ENCODE results near the gene HOXD1.

Gene HOXD1

GRCh38 chr2:176152350-176153181, 35.9 kb upstream of the HOXD1 start:
- DNase-seq (ENCODE audit: low read depth in 2 of 2, low spot score in 1 of 2): no peak

GRCh38 chr2:176154576-176155252, 33.8 kb upstream of the HOXD1 start:
- no peak for DNase-seq (ENCODE audit: low read depth in 2 of 2, low spot score in 1 of 2)

- DNase-seq (ENCODE audit: low read depth in 2 of 2, low spot score in 1 of 2): no peak
Measured at GRCh38 chr2:176155356-176156044, 33.0 kb upstream of the HOXD1 start.

GRCh38 chr2:176156301-176156806, 32.1 kb upstream of the HOXD1 start:
- DNase-seq (ENCODE audit: low read depth in 2 of 2, low spot score in 1 of 2): no peak

GRCh38 chr2:176156807-176157498, 31.5 kb upstream of the HOXD1 start, which contains the start of gene HOXD3:
Gene HOXD3, plus strand, starts transcription at chr2:176157307. Its CDS starts 11,808 bp downstream, at chr2:176169115.
- no peak for DNase-seq (ENCODE audit: low read depth in 2 of 2, low spot score in 1 of 2)

GRCh38 chr2:176157499-176158185, 30.8 kb upstream of the HOXD1 start:
- DNase-seq (ENCODE audit: low read depth in 2 of 2, low spot score in 1 of 2): no peak

GRCh38 chr2:176158186-176158591, 30.3 kb upstream of the HOXD1 start:
- DNase-seq (ENCODE audit: low read depth in 2 of 2, low spot score in 1 of 2): no peak

- DNase-seq (ENCODE audit: low read depth in 2 of 2, low spot score in 1 of 2): no peak
Measured at GRCh38 chr2:176158855-176159662, 29.4 kb upstream of the HOXD1 start.

GRCh38 chr2:176159663-176160250, 28.7 kb upstream of the HOXD1 start:
- DNase-seq (ENCODE audit: low read depth in 2 of 2, low spot score in 1 of 2): no peak

GRCh38 chr2:176160251-176160985, 28.1 kb upstream of the HOXD1 start:
- DNase-seq (ENCODE audit: low read depth in 2 of 2, low spot score in 1 of 2): no peak

- DNase-seq (ENCODE audit: low read depth in 2 of 2, low spot score in 1 of 2): no peak
Measured at GRCh38 chr2:176160986-176161824, 27.3 kb upstream of the HOXD1 start.

- DNase-seq (ENCODE audit: low read depth in 2 of 2, low spot score in 1 of 2): no peak
Measured at GRCh38 chr2:176161825-176162626, 26.4 kb upstream of the HOXD1 start.

- no peak for DNase-seq (ENCODE audit: low read depth in 2 of 2, low spot score in 1 of 2)
Measured at GRCh38 chr2:176162911-176163671, 25.4 kb upstream of the HOXD1 start.

GRCh38 chr2:176163672-176164056, 24.8 kb upstream of the HOXD1 start:
- no peak for DNase-seq (ENCODE audit: low read depth in 2 of 2, low spot score in 1 of 2)

- DNase-seq (ENCODE audit: low read depth in 2 of 2, low spot score in 1 of 2): no peak
Measured at GRCh38 chr2:176164201-176164600, 24.3 kb upstream of the HOXD1 start.

Data from stimulated activated CD8-positive, alpha-beta memory T cell treated with anti-CD3 and anti-CD28 coated beads, Interleukin-4, amount 100 ng/mL, for 4 hours (primary cell).